GM20431 (cell line): ENCODE data around the gene TRIP11.

Experiments used
- in situ Hi-C: fragments of 300-500 bp; cut with MseI, MboI; formaldehyde crosslinking; loops from one replicate; pipeline ENCODE4 v1.15.0; 2020; ENCODE audit warnings: low sequenced_read_pairs; ENCODE audit not compliant: unreplicated experiment

The TRIP11 gene

GRCh38 chr14:91926131-91926890 lies 113.5 kb downstream of the TRIP11 start:
- in situ Hi-C loops, result no loop called here

- in situ Hi-C loops, result no loop called here
Observed at GRCh38 chr14:91925727-91926121, 114.1 kb downstream of the TRIP11 start.

GRCh38 chr14:91925001-91925726 lies 114.7 kb downstream of the TRIP11 start:
- in situ Hi-C loops, result no loop called here

- in situ Hi-C loops, result no loop called here
Observed at GRCh38 chr14:91920526-91920925, 119.3 kb downstream of the TRIP11 start.

GRCh38 chr14:91919814-91920213 lies 120.0 kb downstream of the TRIP11 start:
- in situ Hi-C loops, result no loop called here

GRCh38 chr14:91918186-91918883 lies 121.5 kb downstream of the TRIP11 start:
- in situ Hi-C loops, result no loop called here
